HG03378 (cell line): ENCODE data around the gene POFUT1.
"Not testable (repeated sequence)": the region's sequence is repeated elsewhere in the genome, so short reads cannot be mapped to it uniquely, and the experiment has no call there.

ENCODE experiments used
- ATAC-seq: cut with Tn5 transposase; IDR thresholded peaks from one replicate; pipeline ENCODE4 v1.9.1; 2021; ENCODE audit warnings: mild to moderate bottlenecking, moderate library complexity; ENCODE audit not compliant: unreplicated experiment

The POFUT1 gene

GRCh38 chr20:32271620-32272019 lies 63.9 kb downstream of the POFUT1 start:
- ATAC-seq = no peak

GRCh38 chr20:32274359-32274758 lies 66.7 kb downstream of the POFUT1 start:
- ATAC-seq = no peak

GRCh38 chr20:32275163-32275562 lies 67.5 kb downstream of the POFUT1 start:
- ATAC-seq = not testable (repeated sequence)

- ATAC-seq = peak; percentile 63
These were observed 69.9 kb downstream of the POFUT1 start, which contains the start of gene KIF3B for GRCh38 chr20:32277361-32278198. TSS of gene KIF3B (plus strand) at chr20:32277651. CDS start at chr20:32309778, 32,127 bp downstream.

GRCh38 chr20:32278199-32278643 lies 70.5 kb downstream of the POFUT1 start:
- peak; percentile 71 for ATAC-seq

GRCh38 chr20:32281711-32282110 lies 74.0 kb downstream of the POFUT1 start:
- ATAC-seq = no peak

- no peak for ATAC-seq
These were observed 74.8 kb downstream of the POFUT1 start for GRCh38 chr20:32282461-32282860.

GRCh38 chr20:32285082-32285620 lies 77.5 kb downstream of the POFUT1 start:
- peak; percentile 34 for ATAC-seq

GRCh38 chr20:32285621-32286371 lies 78.1 kb downstream of the POFUT1 start:
- peak; percentile 64 for ATAC-seq

- no peak for ATAC-seq
These were observed 79.6 kb downstream of the POFUT1 start for GRCh38 chr20:32287231-32287638.
